Heart left ventricle (tissue), 13 donors: Measurements from ENCODE around the gene CDK12.

Experiments
- CTCF ChIP-seq, 12 donors: fragments of 200-600 bp; sonication (generic) in 4 of 12; IDR thresholded peaks; one replicate each; pipeline versions ENCODE4 v1.5.0 to v1.8.0; 2018 to 2022; ENCODE audit warnings: antibody characterized with exemption in 12 of 12, mild to moderate bottlenecking in 5 of 12
- POLR2A ChIP-seq, 2 donors: fragments of 450-650 bp; IDR thresholded peaks; one replicate each; pipeline ENCODE4 v1.6.1; 2017; ENCODE audit warnings: antibody characterized with exemption in 2 of 2, mild to moderate bottlenecking in 2 of 2, moderate library complexity in 2 of 2
- donor health status: ischemic (EF 13 %, LVEDD 7.1; RV severe dilation, severe dysfunction).
- donor health status: DM: no; HTN: yes; CAD: no.
- donor health status: DM: no; HTN: no; CAD: no.
- donor health status: ischemic (EF 25% LVEDD 6.9; RV normal size, moderate dysfunction).
- donor health status: ischemic (EF 25% LVEDD 5.7; RV mildly dilated, moderate dysfunction).
- donor health status: ischemic (EF 35%, LVEDD 5.7; RV mildly dilated, moderate dysfunction).
- donor health status: nonischemic (EF 11% LVEDD 7.7; RV severe dilation, severe dysfunction).
- donor health status: DM: yes; HTN: yes; CAD: no.
- donor health status: PGD.
- donor health status: ischemic (EF 29% LVEDD 5.4; RV normal size, mild dysfunction).
- donor health status: nonischemic (EF 23%, LVEDD 6.1; RV moderate dilation, normal function).

GRCh38 chr17:39581071-39581758, 119.9 kb downstream of the CDK12 start:
- no peak for TF ChIP-seq CTCF (IDR thresholded peaks at IDR 0.05)
- no peak for TF ChIP-seq POLR2A (IDR thresholded peaks at IDR 0.05)
